ENCODE results near the gene POU5F1. TPM values are rescaled to one million over a fixed set of nuclear protein-coding genes. Genes with fewer than 3 reads are reported as not detected.
"Not testable (repeated sequence)": the region's sequence is repeated elsewhere in the genome, so short reads cannot be mapped to it uniquely, and the experiment has no call there.

Gene POU5F1
- total RNA-seq, 2 experiments from 2014 or later = 0.48 TPM; not detected in 1

DNA sequence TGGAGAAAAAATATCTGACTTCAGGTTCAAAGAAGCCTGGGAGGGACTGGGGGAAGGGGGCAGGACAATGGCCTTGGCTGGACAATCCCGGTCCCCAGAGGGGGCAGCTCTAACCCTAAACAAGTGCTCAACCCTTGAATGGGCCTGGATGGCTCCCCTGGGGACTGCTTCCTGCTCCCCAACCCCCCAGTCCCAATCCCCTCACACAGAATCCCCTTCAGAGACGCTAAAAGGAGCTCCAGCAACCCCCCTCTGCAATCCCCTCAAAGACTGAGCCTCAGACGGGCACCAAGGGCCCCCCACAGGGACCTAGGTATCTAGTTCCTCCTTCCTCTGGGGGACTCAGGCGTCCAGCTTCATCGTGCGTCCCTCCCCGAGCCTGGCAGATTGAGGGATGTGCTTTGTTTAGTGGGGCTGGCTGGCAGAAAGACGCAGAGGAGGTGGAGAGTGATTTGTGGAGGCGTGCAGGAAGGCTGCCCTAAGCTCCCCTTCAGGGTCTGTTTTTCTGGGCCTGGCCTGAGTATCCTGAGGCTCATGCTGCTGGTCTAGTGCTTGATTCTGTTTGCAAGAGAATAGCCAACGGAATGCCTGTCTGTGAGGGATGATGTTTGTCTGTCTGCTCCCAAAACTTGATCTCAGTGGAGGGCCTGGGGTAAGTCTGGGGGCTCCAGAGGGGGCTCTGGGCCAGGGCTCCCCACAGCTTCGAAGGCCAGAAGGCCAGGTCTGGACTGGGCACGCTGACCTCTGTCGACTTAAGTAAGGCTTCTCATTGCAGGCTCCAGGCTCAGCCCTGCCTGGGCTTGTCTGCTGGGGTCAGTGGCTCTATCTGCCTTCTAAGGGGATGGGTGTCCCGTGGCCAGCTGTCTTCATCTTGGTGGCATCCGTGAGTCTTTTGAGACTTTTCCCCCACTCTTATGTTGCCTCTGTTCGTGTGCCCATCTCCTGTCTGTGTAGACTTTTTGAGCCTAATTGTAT is 1.7 kb upstream of the POU5F1 start:
- Mint-ChIP-seq H3K27ac (no peak overlapping the region), H3K4me3 (no peak overlapping the region), H3K4me1 (ENCODE audit: low read depth) (no peaks in the 10 kb centered on the region), H3K36me3 (ENCODE audit: low read depth) (no peaks in the 10 kb centered on the region), H3K27me3 (ENCODE audit: low read depth) (no peaks in the 10 kb centered on the region), H3K9me3 (no peaks in the 10 kb centered on the region)
- CTCF ChIA-PET = no interaction called here
- intact Hi-C loops (cut with micrococcal nuclease) = no loop called here
- DNase-seq = no peak

DNA sequence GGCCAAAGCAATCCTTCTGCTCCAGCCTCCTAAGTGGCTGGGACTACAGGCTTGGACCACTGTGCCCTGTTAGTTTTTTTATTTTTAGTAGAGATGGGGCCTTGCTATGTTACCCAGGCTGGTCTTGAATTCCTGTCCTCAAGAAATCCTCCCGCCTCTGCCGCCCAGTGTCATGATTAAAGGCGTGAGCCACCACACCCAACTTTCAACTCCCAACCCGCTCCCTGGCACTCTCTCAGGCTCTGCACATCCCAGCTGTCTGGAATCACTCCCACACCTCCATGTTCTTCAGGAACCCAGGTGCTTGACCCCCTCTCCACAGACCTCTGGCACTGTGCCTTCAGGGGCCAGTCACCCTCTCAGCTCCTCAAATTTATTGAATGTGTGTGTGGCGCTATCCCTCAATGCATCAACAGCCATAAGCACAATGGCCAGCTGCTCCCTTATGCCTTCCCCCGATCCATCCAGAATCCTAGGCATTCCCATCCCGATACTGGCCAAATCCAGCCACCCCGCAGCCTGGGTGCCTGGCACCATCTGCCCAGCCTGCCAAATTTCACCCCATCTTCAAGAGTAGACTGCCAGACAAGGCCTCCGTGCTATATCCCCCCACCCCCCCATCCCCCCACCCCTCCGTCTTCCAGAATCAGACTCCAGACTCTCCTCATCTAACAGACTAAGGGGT is 647 bp upstream of the POU5F1 start:
- H3K27ac Mint-ChIP-seq = no peak overlapping the region
- no peaks in the 10 kb centered on the region for H3K4me1 Mint-ChIP-seq (ENCODE audit: low read depth)
- H3K9me3 Mint-ChIP-seq = no peaks in the 10 kb centered on the region
- CTCF ChIA-PET = no interaction called here
- intact Hi-C loops (cut with micrococcal nuclease) = no loop called here
- no peaks in the 10 kb centered on the region for H3K36me3 Mint-ChIP-seq (ENCODE audit: low read depth)
- H3K27me3 Mint-ChIP-seq (ENCODE audit: low read depth) = no peaks in the 10 kb centered on the region
- no peak overlapping the region for H3K4me3 Mint-ChIP-seq
- no peak for DNase-seq

GRCh38 chr6:31169858-31170599 is 453 bp downstream of the POU5F1 start:
- H3K9me3 Mint-ChIP-seq, CTCF ChIA-PET: not testable (repeated sequence)

GRCh38 chr6:31169123-31169857 is 1.2 kb downstream of the POU5F1 start:
- intact Hi-C loops (cut with micrococcal nuclease) = no loop called here
- no peaks in the 10 kb centered on the region for H3K9me3 Mint-ChIP-seq
- no peaks in the 10 kb centered on the region for H3K36me3 Mint-ChIP-seq (ENCODE audit: low read depth)
- H3K27ac Mint-ChIP-seq = no peak overlapping the region
- CTCF ChIA-PET = no interaction called here
- DNase-seq = no peak
- no peaks in the 10 kb centered on the region for H3K27me3 Mint-ChIP-seq (ENCODE audit: low read depth)
- no peak overlapping the region for H3K4me3 Mint-ChIP-seq
- peaks cover 7% of the 10 kb centered on the region for H3K4me1 Mint-ChIP-seq (ENCODE audit: low read depth)

More at GRCh38 chr6:31169858-31170599, 453 bp downstream of the POU5F1 start:
- intact Hi-C loops (cut with micrococcal nuclease); H3K4me3 Mint-ChIP-seq; H3K27me3 Mint-ChIP-seq (ENCODE audit: low read depth); H3K36me3 Mint-ChIP-seq (ENCODE audit: low read depth); H3K27ac Mint-ChIP-seq; H3K4me1 Mint-ChIP-seq (ENCODE audit: low read depth); DNase-seq: not testable (repeated sequence)

GRCh38 chr6:31168606-31169005 is 1.9 kb downstream of the POU5F1 start:
- intact Hi-C loops (cut with micrococcal nuclease) = no loop called here
- CTCF ChIA-PET = no interaction called here

GRCh38 chr6:31165986-31166385 is 4.5 kb downstream of the POU5F1 start:
- peaks cover 19% of the 10 kb centered on the region for H3K36me3 Mint-ChIP-seq (ENCODE audit: low read depth)
- CTCF ChIA-PET = interaction anchor here (1.8 kb wide), 1 partner anchor 201 kb away, joined by 9 read pairs; no protein-coding TSS in a partner anchor

More at GRCh38 chr6:31168606-31169005, 1.9 kb downstream of the POU5F1 start:
- no peaks in the 10 kb centered on the region for H3K27me3 Mint-ChIP-seq (ENCODE audit: low read depth)
- H3K4me1 Mint-ChIP-seq (ENCODE audit: low read depth) = peaks cover 8% of the 10 kb centered on the region
- H3K9me3 Mint-ChIP-seq = no peaks in the 10 kb centered on the region
- DNase-seq = no peak
- no peak overlapping the region for H3K27ac Mint-ChIP-seq
- no peak overlapping the region for H3K4me3 Mint-ChIP-seq
- H3K36me3 Mint-ChIP-seq (ENCODE audit: low read depth) = no peaks in the 10 kb centered on the region

GRCh38 chr6:31165064-31165832 is 5.2 kb downstream of the POU5F1 start:
- H3K27ac Mint-ChIP-seq; H3K27me3 Mint-ChIP-seq (ENCODE audit: low read depth); H3K9me3 Mint-ChIP-seq; intact Hi-C loops (cut with micrococcal nuclease); H3K4me3 Mint-ChIP-seq; DNase-seq: not testable (repeated sequence)
- CTCF ChIA-PET = interaction anchor here (0.6 to 1.8 kb wide), 3 partner anchors 201 to 388 kb away, joined by 3 to 9 read pairs (median 3); no protein-coding TSS in a partner anchor
- H3K36me3 Mint-ChIP-seq (ENCODE audit: low read depth) = peaks cover 24% of the 10 kb centered on the region
- peaks cover 28% of the 10 kb centered on the region for H3K4me1 Mint-ChIP-seq (ENCODE audit: low read depth)

More at GRCh38 chr6:31165986-31166385, 4.5 kb downstream of the POU5F1 start:
- no peak for DNase-seq
- Mint-ChIP-seq H3K27ac (no peak overlapping the region), H3K4me3 (no peak overlapping the region), H3K9me3 (no peaks in the 10 kb centered on the region), H3K27me3 (ENCODE audit: low read depth) (no peaks in the 10 kb centered on the region), H3K4me1 (ENCODE audit: low read depth) (peaks cover 24% of the 10 kb centered on the region)
- intact Hi-C loops (cut with micrococcal nuclease) = no loop called here

DNA sequence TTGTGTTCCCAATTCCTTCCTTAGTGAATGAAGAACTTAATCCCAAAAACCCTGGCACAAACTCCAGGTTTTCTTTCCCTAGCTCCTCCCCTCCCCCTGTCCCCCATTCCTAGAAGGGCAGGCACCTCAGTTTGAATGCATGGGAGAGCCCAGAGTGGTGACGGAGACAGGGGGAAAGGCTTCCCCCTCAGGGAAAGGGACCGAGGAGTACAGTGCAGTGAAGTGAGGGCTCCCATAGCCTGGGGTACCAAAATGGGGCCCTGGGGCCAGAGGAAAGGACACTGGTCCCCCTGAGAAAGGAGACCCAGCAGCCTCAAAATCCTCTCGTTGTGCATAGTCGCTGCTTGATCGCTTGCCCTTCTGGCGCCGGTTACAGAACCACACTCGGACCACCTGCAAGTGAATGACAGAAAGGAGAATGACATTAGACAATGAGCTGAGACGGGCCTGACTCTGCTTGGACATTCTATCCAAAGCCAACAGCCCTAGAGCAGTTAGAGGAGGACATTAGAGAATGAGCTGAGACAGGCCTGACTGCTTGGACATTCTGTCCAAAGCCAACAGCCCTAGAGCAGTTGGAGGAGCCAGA is 5.9 kb downstream of the POU5F1 start:
- CTCF ChIA-PET = interaction anchor here (0.6 to 1.8 kb wide), 4 partner anchors 57 to 387 kb away, joined by 3 to 9 read pairs (median 4); no protein-coding TSS in a partner anchor
- H3K9me3 Mint-ChIP-seq; H3K27ac Mint-ChIP-seq; DNase-seq; intact Hi-C loops (cut with micrococcal nuclease); H3K4me3 Mint-ChIP-seq; H3K27me3 Mint-ChIP-seq (ENCODE audit: low read depth): not testable (repeated sequence)
- Mint-ChIP-seq H3K36me3 (ENCODE audit: low read depth) (peaks cover 29% of the 10 kb centered on the region), H3K4me1 (ENCODE audit: low read depth) (peaks cover 34% of the 10 kb centered on the region)

DNA sequence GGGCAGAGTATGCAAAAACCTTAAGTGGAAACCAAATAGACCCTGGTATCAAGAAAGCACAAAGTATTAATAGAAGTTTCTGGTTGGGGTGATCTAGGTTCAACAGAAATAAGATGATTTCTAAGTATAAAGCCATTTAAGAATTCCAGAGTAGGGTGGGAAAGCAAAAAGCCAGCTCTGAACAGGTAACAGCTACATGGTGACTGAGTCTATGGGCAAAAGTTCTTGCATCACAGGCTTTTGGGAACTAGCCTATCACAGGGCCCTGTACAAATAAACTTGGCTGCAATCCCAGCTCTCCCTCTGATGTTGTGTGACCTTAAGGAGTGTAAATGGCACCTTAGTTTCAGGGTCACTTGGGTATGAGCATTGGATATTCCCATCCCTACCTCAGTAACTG is 6.6 kb downstream of the POU5F1 start:
- H3K27me3 Mint-ChIP-seq (ENCODE audit: low read depth) = no peaks in the 10 kb centered on the region
- peaks cover 39% of the 10 kb centered on the region for H3K4me1 Mint-ChIP-seq (ENCODE audit: low read depth)
- no peak overlapping the region for H3K4me3 Mint-ChIP-seq
- H3K9me3 Mint-ChIP-seq = no peaks in the 10 kb centered on the region
- peak overlapping the region; percentile 26 for H3K27ac Mint-ChIP-seq
- CTCF ChIA-PET = interaction anchor here (0.6 kb wide), 1 partner anchor 56 kb away, joined by 4 read pairs; no protein-coding TSS in a partner anchor
- no peak for DNase-seq
- intact Hi-C loops (cut with micrococcal nuclease) = no loop called here
- H3K36me3 Mint-ChIP-seq (ENCODE audit: low read depth) = peaks cover 35% of the 10 kb centered on the region

DNA sequence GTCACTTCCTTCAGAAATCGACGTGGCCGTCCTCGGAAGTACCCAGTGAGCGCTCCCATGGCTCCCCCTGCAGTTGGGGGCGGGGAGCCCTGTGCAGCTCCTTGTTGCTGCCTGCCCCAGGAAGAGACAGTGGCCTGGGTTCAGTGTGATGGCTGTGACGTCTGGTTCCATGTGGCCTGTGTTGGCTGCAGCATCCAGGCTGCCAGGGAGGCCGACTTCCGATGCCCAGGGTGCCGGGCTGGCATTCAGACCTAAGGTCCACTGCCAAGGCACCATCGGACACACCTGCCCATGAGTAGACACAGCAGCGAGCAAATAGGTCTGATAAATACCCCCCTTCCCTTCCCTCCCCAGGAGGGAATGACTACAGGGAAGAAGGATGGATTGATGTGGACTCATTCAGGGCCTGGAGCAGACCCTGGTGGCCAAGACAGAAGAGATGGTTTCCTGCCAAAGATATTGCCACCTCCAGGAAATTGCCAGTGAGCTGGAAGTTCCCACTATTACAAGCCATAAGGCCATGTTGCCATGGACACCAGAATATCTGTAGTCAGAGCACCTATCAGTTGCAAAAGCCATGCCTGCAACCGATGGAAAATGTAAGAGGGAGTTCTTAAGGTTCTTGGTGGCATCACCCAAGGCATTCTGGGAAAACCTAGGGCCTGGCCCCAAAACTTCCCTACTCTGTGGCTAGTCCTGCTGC is 7.9 kb downstream of the POU5F1 start:
- Mint-ChIP-seq H3K9me3 (no peaks in the 10 kb centered on the region), H3K4me3 (no peak overlapping the region), H3K27ac (no peak overlapping the region), H3K27me3 (ENCODE audit: low read depth) (no peaks in the 10 kb centered on the region), H3K36me3 (ENCODE audit: low read depth) (peaks cover 40% of the 10 kb centered on the region), H3K4me1 (ENCODE audit: low read depth) (peaks cover 42% of the 10 kb centered on the region)
- CTCF ChIA-PET = interaction anchor here (1.2 kb wide), 1 partner anchor 30 kb away, joined by 3 read pairs; no protein-coding TSS in a partner anchor
- intact Hi-C loops (cut with micrococcal nuclease) = no loop called here
- DNase-seq = no peak
